GM20431 (cell line): Measurements from ENCODE around the gene ULK2.

Source experiments
- in situ Hi-C: fragments of 300-500 bp; cut with MseI, MboI; formaldehyde crosslinking; loops from one replicate; pipeline ENCODE4 v1.15.0; 2020; ENCODE audit warnings: low sequenced_read_pairs; ENCODE audit not compliant: unreplicated experiment

The ULK2 gene

DNA sequence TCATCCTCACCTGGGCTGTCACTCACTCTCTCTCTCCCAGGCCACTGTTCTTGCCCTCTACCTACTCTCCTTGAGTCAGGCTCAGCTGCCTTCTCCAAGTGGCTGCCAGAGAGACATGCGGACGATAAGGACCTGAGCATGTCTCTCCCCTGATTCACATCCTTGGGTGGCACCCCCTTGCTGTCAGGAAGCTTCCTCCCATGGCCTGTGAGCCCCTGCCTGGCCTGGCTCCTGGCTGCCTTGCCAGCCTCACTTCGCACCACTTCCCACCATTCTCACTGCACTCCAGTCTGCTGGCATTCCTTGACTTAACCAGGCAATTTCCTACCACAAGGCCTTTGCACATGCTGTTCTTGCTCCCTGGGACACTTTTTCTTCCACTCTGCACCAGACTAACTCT lies 116.9 kb downstream of the ULK2 start:
- in situ Hi-C loops = no loop called here

DNA sequence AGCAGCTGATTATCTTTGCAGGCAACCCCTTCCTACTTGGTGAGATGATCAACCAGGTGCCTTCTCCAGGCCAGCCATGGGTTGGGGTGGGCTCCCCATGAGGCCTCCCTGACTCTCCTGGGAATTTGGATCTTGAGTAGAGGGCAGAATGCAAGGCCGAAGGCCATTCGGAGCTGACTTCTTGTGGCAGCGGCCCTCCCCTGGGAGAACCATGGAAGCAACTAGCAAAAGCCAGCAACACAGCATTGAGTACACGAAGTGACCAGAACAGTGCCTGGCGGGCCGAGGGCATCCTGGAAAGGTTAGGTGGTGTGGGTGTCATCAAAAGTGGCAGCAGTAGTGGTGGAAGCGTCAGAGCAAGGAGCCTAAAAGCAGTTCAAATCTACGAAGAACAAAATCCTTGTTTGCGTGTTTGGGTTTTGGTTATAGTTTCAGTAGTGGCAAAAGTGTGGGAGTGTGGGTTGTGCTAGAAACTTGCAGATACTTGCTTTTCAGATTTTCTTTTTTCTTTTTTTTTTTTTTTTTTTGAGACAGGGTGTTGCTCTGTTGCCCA lies 117.6 kb downstream of the ULK2 start:
- in situ Hi-C loops = no loop called here

DNA sequence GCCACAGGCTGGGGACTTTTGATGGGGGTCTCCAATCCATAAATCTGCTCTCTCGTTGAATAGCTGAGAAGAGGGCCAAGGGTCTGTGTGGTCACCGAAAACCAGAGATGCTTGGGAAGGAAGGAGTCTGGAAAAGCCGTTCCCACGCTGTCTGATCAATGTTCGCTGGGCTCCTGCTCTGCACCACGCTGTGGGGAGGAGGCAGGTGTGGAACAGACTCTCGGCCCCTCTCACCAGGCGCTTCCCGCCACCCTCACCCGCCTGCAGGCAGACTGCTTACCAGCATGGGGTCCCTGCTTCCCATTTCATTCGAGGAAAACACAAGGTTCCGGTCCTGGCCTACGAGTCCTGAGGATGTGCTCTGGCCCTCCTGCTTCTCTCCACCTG lies 118.9 kb downstream of the ULK2 start:
- in situ Hi-C loops = no loop called here

GRCh38 chr17:19747829-19748806 lies 119.6 kb downstream of the ULK2 start, which contains the start of gene ALDH3A1:
TSS of gene ALDH3A1 (minus strand) at chr17:19748298. CDS start at chr17:19745129, 3,169 bp downstream.
- in situ Hi-C loops = no loop called here

- in situ Hi-C loops = no loop called here
These were observed 120.5 kb downstream of the ULK2 start for GRCh38 chr17:19747159-19747719.

- in situ Hi-C loops = no loop called here
These were observed 121.2 kb downstream of the ULK2 start for GRCh38 chr17:19746517-19746916.

- in situ Hi-C loops = no loop called here
These were observed 122.6 kb downstream of the ULK2 start for GRCh38 chr17:19744922-19745757.

DNA sequence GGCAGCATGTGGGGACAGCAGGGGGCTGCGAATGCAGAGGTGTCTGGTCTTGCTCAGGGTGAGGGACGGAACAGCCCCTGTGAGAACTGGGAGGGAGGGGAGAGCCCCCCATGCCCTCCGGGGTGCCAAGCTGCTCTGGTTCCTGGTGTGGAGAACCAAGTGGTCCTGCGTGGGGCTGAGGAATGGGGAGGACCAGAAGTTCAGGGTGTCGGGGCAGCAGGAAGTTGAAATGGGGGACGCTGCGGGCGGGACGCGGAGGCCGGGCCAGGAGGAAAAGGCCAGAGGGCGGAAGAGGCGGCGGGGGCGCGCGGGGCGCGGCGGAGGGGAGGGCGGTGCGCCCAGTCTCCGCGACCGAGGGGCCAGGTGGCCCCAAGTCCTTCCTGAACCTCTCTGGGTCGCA lies 123.2 kb downstream of the ULK2 start:
- in situ Hi-C loops = no loop called here

DNA sequence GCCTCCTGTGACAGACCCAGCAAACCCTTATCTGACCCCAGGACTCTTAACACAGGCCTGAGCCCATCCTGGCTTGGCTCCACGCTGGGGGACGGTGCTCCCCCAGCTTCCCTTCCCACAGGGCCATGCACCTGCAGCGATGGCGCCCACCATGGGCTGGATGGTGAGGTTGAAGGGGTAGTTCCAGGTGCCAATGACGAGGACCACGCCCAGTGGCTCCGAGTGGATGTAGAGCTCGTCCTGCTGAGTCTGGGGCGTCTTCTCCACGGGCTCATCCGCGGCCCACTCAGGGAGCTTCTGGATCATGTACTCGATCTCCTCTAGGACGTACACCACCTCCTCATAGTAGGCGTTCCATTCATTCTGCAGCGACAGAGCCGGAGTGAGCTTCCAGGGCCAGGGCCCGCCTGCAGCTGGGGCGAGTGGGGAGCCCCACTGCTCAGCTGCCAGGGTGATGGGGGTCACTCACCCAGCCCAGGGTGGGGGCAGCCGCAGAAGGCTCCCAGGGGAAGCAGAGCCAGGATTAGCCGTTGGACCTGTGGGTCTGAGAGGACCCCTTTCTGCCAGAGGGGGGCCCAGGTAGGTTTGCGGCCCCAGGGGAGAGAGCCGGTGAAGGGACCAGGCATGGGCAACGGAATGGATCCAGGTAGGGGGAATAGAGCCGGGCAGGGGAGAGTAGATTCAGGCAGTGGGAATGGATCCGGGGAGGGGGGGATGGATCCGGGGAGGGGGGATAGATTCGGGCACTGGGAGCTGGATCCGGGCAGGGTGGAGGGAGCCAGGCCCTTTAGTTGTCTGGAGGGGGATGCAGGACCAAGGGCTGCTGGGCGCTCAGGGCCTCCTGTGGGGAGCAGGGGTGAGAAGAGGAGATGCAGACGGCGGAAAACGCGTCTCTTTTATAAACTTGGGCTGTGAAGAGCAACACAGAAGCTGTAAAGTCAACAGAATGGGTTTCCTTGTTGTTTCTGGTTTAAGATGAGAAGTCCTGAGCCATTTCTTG lies 124.3 kb downstream of the ULK2 start:
- in situ Hi-C loops = no loop called here

DNA sequence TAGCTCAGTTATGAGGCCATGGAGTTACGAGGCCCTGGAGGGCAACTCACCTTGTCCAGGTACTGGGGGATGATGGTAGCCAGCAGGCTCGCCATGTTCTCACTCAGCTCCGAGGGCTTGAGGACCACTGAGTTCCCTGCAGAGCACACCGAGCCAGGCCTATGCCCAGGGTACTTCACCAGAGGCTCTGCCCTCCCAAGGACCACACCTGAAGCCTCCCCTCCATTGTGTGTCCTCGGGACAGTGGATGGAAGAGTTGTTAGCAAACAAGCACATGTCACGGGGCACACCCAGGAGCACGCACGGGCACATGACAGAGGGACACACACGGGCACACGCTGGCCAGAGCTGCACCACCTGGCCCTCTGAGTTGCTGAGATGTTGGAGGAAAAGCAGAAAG lies 125.2 kb downstream of the ULK2 start:
- in situ Hi-C loops = no loop called here

GRCh38 chr17:19741832-19742457 lies 125.8 kb downstream of the ULK2 start:
- in situ Hi-C loops = no loop called here

DNA sequence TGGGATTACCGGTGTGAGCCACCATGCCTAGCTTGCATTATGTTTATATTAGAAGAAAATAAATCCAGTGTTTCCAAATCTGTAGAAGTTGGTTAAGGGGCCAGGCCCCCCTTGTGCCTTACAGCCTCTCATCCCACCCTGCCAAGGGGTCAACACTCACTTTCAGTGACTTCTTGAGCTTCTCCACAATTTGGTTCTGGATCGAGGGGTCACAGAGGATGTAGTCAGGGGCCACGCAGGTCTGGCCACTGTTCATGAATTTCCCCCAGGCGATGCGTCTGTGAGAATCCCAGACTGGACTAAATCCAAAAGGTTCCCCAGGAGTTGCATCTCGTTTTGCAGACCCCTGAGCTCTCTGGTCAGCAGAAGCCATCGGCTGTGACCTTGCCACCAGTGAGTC lies 126.8 kb downstream of the ULK2 start:
- in situ Hi-C loops = no loop called here

DNA sequence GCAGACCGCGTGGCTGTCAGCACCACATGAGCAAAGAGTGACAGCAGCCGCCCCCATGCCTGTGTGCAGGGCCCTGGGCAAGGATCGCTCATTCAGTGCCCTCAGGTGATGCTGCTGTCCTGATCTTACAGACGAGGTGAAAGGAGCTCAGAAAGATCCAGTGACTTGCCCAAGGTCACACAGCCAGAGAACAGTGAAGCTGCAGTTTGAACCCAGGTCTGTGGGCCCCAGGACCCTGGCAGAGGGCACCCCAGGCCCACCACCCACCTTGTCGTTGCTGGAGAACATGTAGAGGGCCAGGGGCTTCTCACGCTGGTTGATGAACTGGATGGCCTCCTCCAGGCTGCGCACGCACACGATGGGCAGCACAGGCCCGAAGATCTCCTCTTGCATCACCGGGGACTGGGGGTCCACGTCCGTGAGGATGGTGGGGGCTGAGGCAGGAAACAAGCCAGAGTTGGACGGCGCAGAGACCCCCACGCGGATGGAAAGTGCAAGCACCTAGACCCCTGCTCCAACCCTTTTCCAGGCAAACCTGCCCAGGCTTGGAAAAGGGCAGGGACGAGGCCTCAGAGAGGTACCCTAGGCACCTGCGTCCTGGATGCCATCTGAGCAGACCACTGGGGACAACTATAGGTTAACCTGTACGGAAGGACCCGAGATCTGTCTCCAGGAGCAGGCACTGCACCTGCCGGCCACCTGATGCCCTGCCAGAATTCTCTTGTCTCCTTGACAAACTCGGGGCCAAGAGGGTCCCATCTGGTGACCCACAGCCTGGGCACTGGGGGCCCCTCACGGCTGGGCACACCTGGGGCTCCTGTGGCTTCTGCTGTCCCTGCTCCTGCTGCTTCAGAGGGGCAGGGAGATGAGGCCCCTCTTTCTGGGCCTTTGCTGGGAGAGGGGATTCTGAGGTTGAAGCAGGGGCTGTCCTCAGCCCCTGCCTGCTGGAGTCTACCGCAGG lies 128.2 kb downstream of the ULK2 start:
- in situ Hi-C loops = no loop called here

DNA sequence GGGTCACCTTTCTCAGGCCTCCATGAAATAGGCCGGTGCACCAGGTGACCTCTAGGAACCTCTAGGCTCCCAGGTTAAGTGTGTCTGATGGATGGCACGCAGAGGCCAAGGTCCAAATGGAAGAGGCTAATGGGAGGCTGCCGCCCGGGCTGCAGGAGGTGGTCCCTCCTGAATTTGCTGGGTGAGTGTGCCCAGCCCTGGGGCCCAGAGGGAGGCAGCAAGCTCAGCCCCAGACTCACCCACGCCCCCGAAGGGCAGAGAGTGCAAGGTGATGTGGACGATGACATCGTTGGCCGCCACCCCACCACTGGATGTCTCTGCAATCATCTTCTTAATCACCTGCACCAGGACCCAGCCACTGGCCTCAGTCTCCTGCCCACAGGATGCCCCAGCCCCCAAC lies 129.0 kb downstream of the ULK2 start:
- in situ Hi-C loops = no loop called here

DNA sequence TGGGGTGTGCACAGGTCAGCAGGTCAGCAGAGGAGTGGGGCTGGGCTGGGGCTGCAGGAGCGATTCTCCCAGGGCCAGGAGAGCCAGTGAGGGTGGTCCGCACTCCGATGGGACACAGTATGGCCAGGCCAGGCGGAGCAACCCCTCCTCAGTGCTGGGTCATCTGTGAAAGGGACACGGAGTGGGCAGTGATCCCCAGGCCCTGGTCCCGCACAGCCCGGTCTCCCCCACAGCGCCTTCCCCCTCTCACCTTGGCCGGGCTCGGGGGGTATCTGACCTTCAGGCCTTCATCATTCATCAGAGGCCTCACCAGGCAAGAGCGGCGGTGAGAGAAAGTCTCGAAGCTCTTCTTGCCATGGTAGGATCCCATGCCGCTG lies 129.7 kb downstream of the ULK2 start:
- in situ Hi-C loops = no loop called here

DNA sequence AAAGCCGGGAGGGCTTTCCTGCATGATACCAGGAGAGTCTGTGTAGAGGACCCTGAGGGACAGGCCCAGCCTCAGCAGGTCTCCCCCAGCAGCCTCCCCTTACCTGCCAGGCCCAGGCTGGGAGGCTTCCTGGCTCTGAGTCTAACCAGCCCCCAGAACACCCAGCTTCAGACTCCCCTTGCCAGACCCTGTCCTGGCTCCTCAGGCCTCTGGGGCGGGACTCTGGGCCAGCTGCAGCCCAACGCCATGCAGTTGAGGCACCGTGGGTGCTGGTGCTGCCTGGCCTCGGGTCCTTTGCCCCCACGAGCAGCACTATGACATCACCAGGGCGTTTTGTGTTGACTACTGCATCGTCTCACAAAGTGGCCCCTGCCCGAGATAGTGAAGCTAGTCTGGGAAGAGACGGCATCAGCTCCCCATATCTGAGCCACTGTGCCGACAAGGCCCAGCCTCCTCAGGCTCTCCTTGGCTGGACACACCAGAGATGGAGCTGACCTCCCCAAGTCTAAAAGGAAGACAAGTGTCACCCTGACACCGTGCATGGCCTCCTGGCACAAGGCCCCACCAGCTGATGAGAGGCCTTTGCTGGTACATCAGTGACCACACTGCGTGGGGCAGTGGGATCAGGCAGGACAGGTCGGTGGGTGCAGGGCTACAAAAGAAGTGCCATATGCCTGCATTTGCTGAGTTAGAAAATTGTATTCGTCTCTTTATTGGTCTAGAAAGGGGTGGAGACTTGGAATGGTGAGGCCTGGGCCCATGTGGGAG lies 130.2 kb downstream of the ULK2 start:
- in situ Hi-C loops = no loop called here

GRCh38 chr17:19736071-19736470 lies 131.7 kb downstream of the ULK2 start:
- in situ Hi-C loops = no loop called here
